Endothelial cell of umbilical vein (primary cell): ENCODE data around the gene MED29. TPM values are rescaled to one million over a fixed set of nuclear protein-coding genes. Genes with fewer than 3 reads are reported as not detected.

Experiments used
- BruUV-seq: library from RNA; stranded (reverse); fragments of 400-500 nt; replicated peaks from 2 replicates; lab custom pipeline; 2021; lab: Mats Ljungman, UMichigan
- CTCF ChIA-PET: fragments of 300-600, 350-600 bp; sonication (Branson Sonifier 250); formaldehyde crosslinking; loops from one replicate; lab custom pipeline; 2021; ENCODE audit warnings: antibody characterized with exemption, inconsistent platforms; lab: Charles Lee
- POLR2A ChIA-PET: fragments of 300-600, 350-600 bp; sonication (Branson Sonifier 250); formaldehyde crosslinking; loops from one replicate; lab custom pipeline; 2021; ENCODE audit warnings: antibody characterized with exemption, inconsistent platforms; lab: Charles Lee
- DNase-seq: peaks from one replicate; pipeline ENCODE4 v3.0.0-alpha.2; 2011; ENCODE audit warnings: low read depth, low spot score
- FAIRE-seq: peaks from 2 replicates; lab custom pipeline; 2011; peaks lifted over from hg19 to GRCh38; lab: Jason Lieb, UNC
- H2AFZ ChIP-seq: 2 replicates; pipeline ENCODE4 v1.6.0; 2012; ENCODE audit warnings: low read depth, low read length, control low read depth, inconsistent platforms
- H3K27ac ChIP-seq: 2 replicates; pipeline ENCODE4 v1.5.1; 2011; ENCODE audit warnings: low read depth, mild to moderate bottlenecking, control low read depth, low read length, moderate library complexity; ENCODE audit not compliant: insufficient read depth
- H3K27me3 ChIP-seq, 2 experiments: 2 replicates each; pipeline versions ENCODE4 v1.6.0 to v1.6.1; 2011; ENCODE audit warnings: low read length in 2 of 2, mixed read lengths in 1 of 2; ENCODE audit not compliant: control insufficient read depth in 2 of 2, insufficient read depth in 2 of 2
- H3K36me3 ChIP-seq, 2 experiments: 2 replicates in 1 of 2; 3 replicates in 1 of 2; pipeline ENCODE4 v1.5.1; 2011; ENCODE audit warnings: low read length in 2 of 2, mild to moderate bottlenecking in 1 of 2, moderate library complexity in 1 of 2; ENCODE audit not compliant: control insufficient read depth in 2 of 2, insufficient read depth in 2 of 2; ENCODE audit errors: extremely low read depth in 1 of 2
- H3K4me1 ChIP-seq: 3 replicates; pipeline ENCODE4 v1.5.1; 2011; ENCODE audit warnings: mild to moderate bottlenecking, low read length; ENCODE audit not compliant: control insufficient read depth, insufficient read depth; ENCODE audit errors: extremely low read depth
- H3K4me2 ChIP-seq: 2 replicates; pipeline ENCODE4 v1.6.1; 2011; ENCODE audit warnings: low read length, control low read depth, mixed read lengths; ENCODE audit not compliant: insufficient read depth
- H3K4me3 ChIP-seq, 3 experiments: fragments of 200-600 bp in 1 of 3; sonication (generic), shearing (Covaris generic) in 1 of 3; replicated peaks in 1 of 3; 2 replicates each; pipeline ENCODE4 v1.5.1; 2011 to 2016; ENCODE audit warnings: control low read depth in 3 of 3, low read length in 3 of 3, mild to moderate bottlenecking in 2 of 3, inconsistent platforms in 1 of 3, low read depth in 1 of 3, moderate library complexity in 1 of 3; ENCODE audit not compliant: insufficient read depth in 1 of 3
- H3K79me2 ChIP-seq: 2 replicates; pipeline ENCODE4 v1.6.0; 2012; ENCODE audit warnings: low read length, inconsistent platforms; ENCODE audit not compliant: control insufficient read depth, insufficient read depth
- H3K9ac ChIP-seq: replicated peaks from 2 replicates; pipeline ENCODE3; 2011; ENCODE audit warnings: low read length, control low read depth; ENCODE audit not compliant: insufficient read depth; ENCODE audit errors: extremely low read depth
- H3K9me1 ChIP-seq: replicated peaks from 3 replicates; pipeline ENCODE4 v1.6.0; 2011; ENCODE audit warnings: mild to moderate bottlenecking, low read length; ENCODE audit not compliant: control insufficient read depth, insufficient read depth; ENCODE audit errors: extremely low read depth
- H3K9me3 ChIP-seq: replicated peaks from 2 replicates; pipeline ENCODE4 v1.5.1; 2012; ENCODE audit warnings: low read length, inconsistent platforms; ENCODE audit not compliant: control insufficient read depth, insufficient read depth
- H4K20me1 ChIP-seq: replicated peaks from 2 replicates; pipeline ENCODE3; 2011; ENCODE audit warnings: mild to moderate bottlenecking, low read length; ENCODE audit not compliant: control insufficient read depth, insufficient read depth; ENCODE audit errors: extremely low read depth
- EZH2 ChIP-seq: IDR thresholded peaks from 2 replicates; pipeline ENCODE4 v1.6.1; 2012; ENCODE audit warnings: borderline replicate concordance, low read depth, mild to moderate bottlenecking, moderate library complexity, low read length, inconsistent platforms; ENCODE audit not compliant: severe bottlenecking
- JUN ChIP-seq: IDR thresholded peaks from 2 replicates; pipeline ENCODE4 v1.6.1; 2011; ENCODE audit warnings: borderline replicate concordance, low read depth; ENCODE audit not compliant: insufficient read length, insufficient read depth
- MAX ChIP-seq: IDR thresholded peaks from 2 replicates; pipeline ENCODE4 v1.6.1; 2011; ENCODE audit not compliant: insufficient read depth, insufficient read length
- MYC ChIP-seq: IDR thresholded peaks from one replicate; pipeline ENCODE4 v1.6.1; 2011; ENCODE audit warnings: mild to moderate bottlenecking, low read depth, low read length
- POLR2A ChIP-seq: IDR thresholded peaks from 2 replicates; pipeline ENCODE4 v1.6.1; 2012; ENCODE audit warnings: low read depth, mild to moderate bottlenecking, control low read depth, low read length
- POLR2AphosphoS5 ChIP-seq: IDR thresholded peaks from 2 replicates; pipeline ENCODE4 v1.6.1; 2012; ENCODE audit warnings: low read depth, mild to moderate bottlenecking, control low read depth, low read length, moderate library complexity; ENCODE audit not compliant: insufficient read depth
- dilution Hi-C: fragments of 300-500 bp; cut with MboI; formaldehyde crosslinking; loops from one replicate; pipeline ENCODE4 v1.15.0; 2019; ENCODE audit warnings: low sequenced_read_pairs; ENCODE audit not compliant: extremely low pct_ligation_motif_present
- intact Hi-C: fragments of 100-400 bp; cut with micrococcal nuclease; formaldehyde crosslinking; loops from one replicate; pipeline ENCODE4 v1.10.0; 2022
- polyA plus RNA-seq, 4 experiments: library from polyadenylated mRNA; depleted of rRNA in 3 of 4; stranded (reverse) in 3 of 4; unstranded in 1 of 4; fragments of >200 nt; gene quantifications; 2 replicates each; pipeline versions ENCODE4 v1.2.1 to v1.2.3, GENCODE V29; 2011 to 2012; ENCODE audit warnings: missing spikeins in 1 of 4
- total RNA-seq: library from RNA; stranded (reverse); gene quantifications from 2 replicates; pipeline ENCODE4 v1.2.3, GENCODE V29; 2021

The MED29 gene
- total and polyA plus RNA-seq, 2 donors (not counting 3 experiments of a cell fraction or from before 2014, with no cell fraction given) = 25.5 to 50.4 TPM

- H4K20me1 ChIP-seq = no peaks in the 10 kb centered on the region
- peak within 1 kb of the TSS; percentile 88 for H2AFZ ChIP-seq
- peak within 1 kb of the TSS; percentile 84 for H3K4me2 ChIP-seq
- peaks cover 59% of the 10 kb centered on the region for H3K79me2 ChIP-seq
- H3K27me3 ChIP-seq = no peaks in the 10 kb centered on the region
- H3K9me1 ChIP-seq = no peaks in the 10 kb centered on the region
- dilution Hi-C loops = no loop called here
- H3K27ac ChIP-seq = peak within 1 kb of the TSS; percentile 94
- FAIRE-seq (peak; percentile 98), DNase-seq (peak; percentile 98)
- ChIA-PET CTCF (interaction anchor here (0.6 to 1.2 kb wide), 2 partner anchors 23 to 31 kb away, joined by 4 read pairs; no protein-coding TSS in a partner anchor), POLR2A (interaction anchor here (0.7 to 3.2 kb wide), 3 partner anchors 10 to 18 kb away, joined by 4 to 16 read pairs (median 4); partner anchors contain the start of gene RPS16)
- H3K9ac ChIP-seq = peak within 1 kb of the TSS; percentile 99
- TSS peak; percentile 35 for BruUV-seq
- peaks cover 20% of the 10 kb centered on the region for H3K4me1 ChIP-seq
- TF ChIP-seq POLR2A (peak; percentile 81), MAX (peak; percentile 67), EZH2 (no peak), POLR2AphosphoS5 (peak; percentile 95), MYC (peak; percentile 78), JUN (no peak)
- H3K9me3 ChIP-seq = no peaks in the 10 kb centered on the region
- peaks cover 6 to 9% of the 10 kb centered on the region in 2 experiments for H3K36me3 ChIP-seq
- peak within 1 kb of the TSS; percentile 85 to 98 (median 94) for H3K4me3 ChIP-seq
- intact Hi-C loops = loop anchor here (1.0 to 10.0 kb wide), 3 partner anchors 9 to 89 kb away; partner anchors contain the start of genes EID2B and TIMM50
Observed at GRCh38 chr19:39445196-39446111, 54.3 kb downstream of the MED29 start, which contains the start of gene SUPT5H. SUPT5H (plus strand) TSS chr19:39445582; CDS start chr19:39445891, 309 bp downstream.
